ENCODE data around the gene SLC37A4. TPM values are rescaled to one million over a fixed set of nuclear protein-coding genes. Genes with fewer than 3 reads are reported as not detected.

SLC37A4 gene
- total RNA-seq, 2 experiments from 2014 or later: 14.8 to 16.6 TPM

- peaks cover 13% of the 10 kb centered on the region; the same call in 1 of the 2 replicates for H3K79me2 ChIP-seq (ENCODE audit: insufficient read depth, low read depth, low read length)
- no peak for DNase-seq (ENCODE audit: low spot score)
- H3K4me1 ChIP-seq (ENCODE audit: insufficient read depth, low read length, poor library complexity, severe bottlenecking): peaks cover 24% of the 10 kb centered on the region
- CTCF ChIA-PET (ENCODE audit: unreplicated experiment): no interaction called here
- POLR2A ChIA-PET: interaction anchor here (0.6 kb wide), 1 partner anchor 1148 kb away, joined by 4 read pairs; no protein-coding TSS in a partner anchor
- no peaks in the 10 kb centered on the region for H4K20me1 ChIP-seq (ENCODE audit: insufficient read depth, low read length)
- H3K9me3 ChIP-seq (ENCODE audit: low read length): no peaks in the 10 kb centered on the region
- no peak overlapping the region for H3K4me3 ChIP-seq (ENCODE audit: low read depth, low read length, poor library complexity, severe bottlenecking)
- TF ChIP-seq EZH2phosphoT487 (IDR thresholded peaks at IDR 0.05; ENCODE audit: borderline replicate concordance, low read depth, low read length) (no peak), CTCF (conservative IDR thresholded peaks at IDR 0.05; ENCODE audit: low read length) (no peak)
- H3K9me2 ChIP-seq (ENCODE audit: insufficient read depth, low read length): no peaks in the 10 kb centered on the region
- H3K27ac ChIP-seq (ENCODE audit: low read depth, low read length, poor library complexity, severe bottlenecking): no peak overlapping the region
- H2AFZ ChIP-seq (ENCODE audit: low read length): no peak overlapping the region
- intact Hi-C loops (cut with micrococcal nuclease; ENCODE audit: unreplicated experiment): no loop called here
- no TSS peak for BruUV-seq (replicated peaks)
- H3K4me2 ChIP-seq (ENCODE audit: low read length): no peak overlapping the region
- peaks cover 50% of the 10 kb centered on the region for H3K36me3 ChIP-seq (ENCODE audit: insufficient read depth, low read length)
Measured at GRCh38 chr11:119025978-119026766, 4.5 kb downstream of the SLC37A4 start.

- intact Hi-C loops (cut with micrococcal nuclease; ENCODE audit: unreplicated experiment): no loop called here
- DNase-seq (ENCODE audit: low spot score): no peak
- BruUV-seq (replicated peaks): no TSS peak
- no peaks in the 10 kb centered on the region for H4K20me1 ChIP-seq (ENCODE audit: insufficient read depth, low read length)
- no peaks in the 10 kb centered on the region for H3K9me2 ChIP-seq (ENCODE audit: insufficient read depth, low read length)
- no peak overlapping the region for H3K4me2 ChIP-seq (ENCODE audit: low read length)
- CTCF ChIA-PET (ENCODE audit: unreplicated experiment): interaction anchor here (1.0 kb wide), 1 partner anchor 30 kb away, joined by 3 read pairs; no protein-coding TSS in a partner anchor
- H3K4me3 ChIP-seq (ENCODE audit: low read depth, low read length, poor library complexity, severe bottlenecking): no peak overlapping the region
- POLR2A ChIA-PET: no interaction called here
- H3K36me3 ChIP-seq (ENCODE audit: insufficient read depth, low read length): peaks cover 54% of the 10 kb centered on the region
- peaks cover 19% of the 10 kb centered on the region; the same call in 1 of the 2 replicates for H3K79me2 ChIP-seq (ENCODE audit: insufficient read depth, low read depth, low read length)
- TF ChIP-seq CTCF (conservative IDR thresholded peaks at IDR 0.05; ENCODE audit: low read length) (no peak), EZH2phosphoT487 (IDR thresholded peaks at IDR 0.05; ENCODE audit: borderline replicate concordance, low read depth, low read length) (no peak)
- H2AFZ ChIP-seq (ENCODE audit: low read length): no peak overlapping the region
- peaks cover 26% of the 10 kb centered on the region for H3K4me1 ChIP-seq (ENCODE audit: insufficient read depth, low read length, poor library complexity, severe bottlenecking)
- H3K27ac ChIP-seq (ENCODE audit: low read depth, low read length, poor library complexity, severe bottlenecking): no peak overlapping the region
- no peaks in the 10 kb centered on the region for H3K9me3 ChIP-seq (ENCODE audit: low read length)
Measured at GRCh38 chr11:119025541-119025940, 5.1 kb downstream of the SLC37A4 start.

DNA sequence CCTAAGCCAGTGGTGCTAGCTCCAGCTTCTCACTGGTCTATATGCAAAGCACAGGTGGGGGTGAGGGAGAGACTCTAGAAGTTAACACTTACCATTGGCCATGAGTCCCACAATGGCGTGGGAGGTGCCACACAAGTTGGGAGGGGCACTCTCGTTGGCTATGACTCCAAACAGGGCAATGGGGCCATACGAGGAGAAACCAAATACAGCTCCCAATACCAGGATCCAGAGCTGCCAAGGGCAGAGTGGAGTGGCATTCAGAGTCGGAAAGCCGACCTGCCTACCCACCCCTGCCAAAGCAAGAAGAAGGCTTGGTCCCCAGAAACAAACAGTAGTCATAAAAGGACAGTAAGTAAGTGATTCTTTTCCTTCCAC, 5.6 kb downstream of the SLC37A4 start:
- Histone ChIP-seq H3K9me2 (ENCODE audit: insufficient read depth, low read length) (no peaks in the 10 kb centered on the region), H3K9me3 (ENCODE audit: low read length) (no peaks in the 10 kb centered on the region), H4K20me1 (ENCODE audit: insufficient read depth, low read length) (peaks cover 3% of the 10 kb centered on the region; the same call in 1 of the 2 replicates), H3K79me2 (ENCODE audit: insufficient read depth, low read depth, low read length) (peaks cover 23% of the 10 kb centered on the region), H3K4me3 (ENCODE audit: low read depth, low read length, poor library complexity, severe bottlenecking) (no peak overlapping the region), H3K4me1 (ENCODE audit: insufficient read depth, low read length, poor library complexity, severe bottlenecking) (peaks cover 27% of the 10 kb centered on the region), H3K4me2 (ENCODE audit: low read length) (no peak overlapping the region), H2AFZ (ENCODE audit: low read length) (no peak overlapping the region), H3K36me3 (ENCODE audit: insufficient read depth, low read length) (peaks cover 58% of the 10 kb centered on the region), H3K27ac (ENCODE audit: low read depth, low read length, poor library complexity, severe bottlenecking) (no peak overlapping the region)
- no peak for TF ChIP-seq EZH2phosphoT487 (IDR thresholded peaks at IDR 0.05; ENCODE audit: borderline replicate concordance, low read depth, low read length)
- TF ChIP-seq CTCF (conservative IDR thresholded peaks at IDR 0.05; ENCODE audit: low read length): no peak
- BruUV-seq (replicated peaks): no TSS peak
- POLR2A ChIA-PET: interaction anchor here (0.8 kb wide), 1 partner anchor 28 kb away, joined by 3 read pairs; the partner anchor contains the start of gene CENATAC
- CTCF ChIA-PET (ENCODE audit: unreplicated experiment): interaction anchor here (1.0 kb wide), 1 partner anchor 30 kb away, joined by 3 read pairs; no protein-coding TSS in a partner anchor
- DNase-seq (ENCODE audit: low spot score): no peak
- intact Hi-C loops (cut with micrococcal nuclease; ENCODE audit: unreplicated experiment): no loop called here
